GM12878 (cell line): ENCODE measurements around the gene CPEB1. TPM values are rescaled to one million over a fixed set of nuclear protein-coding genes. Genes with fewer than 3 reads are reported as not detected.
A peak's percentile ranks its signal among the peaks of the same experiment; 100 is the strongest.

ENCODE experiments used
- BACH1 ChIP-seq: fragments of 450-650 bp; IDR thresholded peaks from 2 replicates; pipeline ENCODE4 v1.6.1; 2017; ENCODE audit warnings: mild to moderate bottlenecking, borderline replicate concordance
- CBFB ChIP-seq: IDR thresholded peaks from 2 replicates; pipeline ENCODE4 v1.6.1; 2016; ENCODE audit warnings: antibody characterized with exemption, low read depth
- CHD4 ChIP-seq: fragments of 200-600 bp; sonication (generic); IDR thresholded peaks from 2 replicates; pipeline ENCODE4 v1.6.1; 2016; ENCODE audit warnings: mild to moderate bottlenecking
- CREM ChIP-seq: IDR thresholded peaks from 2 replicates; pipeline ENCODE4 v1.6.1; 2014; ENCODE audit warnings: antibody characterized with exemption, low read depth
- DPF2 ChIP-seq: fragments of 450-650 bp; IDR thresholded peaks from 2 replicates; pipeline ENCODE4 v1.6.1; 2017; ENCODE audit warnings: mild to moderate bottlenecking
- EZH2 ChIP-seq: IDR thresholded peaks from 2 replicates; pipeline ENCODE4 v1.6.1; 2012; ENCODE audit warnings: low read depth, mild to moderate bottlenecking, control low read depth, inconsistent platforms, low read length, borderline replicate concordance; ENCODE audit not compliant: control insufficient read depth
- JUND ChIP-seq: IDR thresholded peaks from 2 replicates; pipeline ENCODE4 v1.6.1; 2012; ENCODE audit warnings: low read depth, mild to moderate bottlenecking, low read length, improper control_type of control experiment, moderate library complexity
- MEF2A ChIP-seq: IDR thresholded peaks from 2 replicates; pipeline ENCODE4 v1.6.1; 2011; ENCODE audit warnings: low read depth, mild to moderate bottlenecking, low read length, moderate library complexity; ENCODE audit not compliant: insufficient read depth
- MTA3 ChIP-seq: IDR thresholded peaks from 2 replicates; pipeline ENCODE4 v1.6.1; 2012; ENCODE audit warnings: low read length, inconsistent platforms, borderline replicate concordance
- MYC ChIP-seq: IDR thresholded peaks from 2 replicates; pipeline ENCODE4 v1.6.1; 2011; ENCODE audit warnings: mild to moderate bottlenecking, low read length, moderate library complexity, inconsistent platforms; ENCODE audit not compliant: insufficient read depth, insufficient replicate concordance, insufficient read length, severe bottlenecking
- NFIC ChIP-seq: IDR thresholded peaks from 2 replicates; pipeline ENCODE4 v1.6.1; 2012; ENCODE audit warnings: low read depth, mild to moderate bottlenecking, inconsistent platforms, low read length, moderate library complexity
- NR2C2 ChIP-seq: IDR thresholded peaks from 2 replicates; pipeline ENCODE4 v1.6.1; 2011; ENCODE audit warnings: borderline replicate concordance, low read depth; ENCODE audit not compliant: control insufficient read depth, insufficient read length
- PAX5 ChIP-seq: IDR thresholded peaks from 2 replicates; pipeline ENCODE4 v1.6.1; 2011; ENCODE audit warnings: low read depth, low read length, borderline replicate concordance
- SIN3A ChIP-seq: IDR thresholded peaks from 2 replicates; pipeline ENCODE4 v1.6.1; 2012; ENCODE audit warnings: low read depth, low read length, improper control_type of control experiment
- SMAD1 ChIP-seq: fragments of 450-650 bp; IDR thresholded peaks from 2 replicates; pipeline ENCODE4 v1.6.1; 2018; ENCODE audit warnings: mild to moderate bottlenecking, low read depth; ENCODE audit not compliant: partially characterized antibody
- SMC3 ChIP-seq: IDR thresholded peaks from 2 replicates; pipeline ENCODE4 v1.6.1; 2011; ENCODE audit warnings: low read length, improper control_type of control experiment, borderline replicate concordance
- SREBF2 ChIP-seq: IDR thresholded peaks from 2 replicates; pipeline ENCODE4 v1.6.1; 2012; ENCODE audit warnings: mild to moderate bottlenecking, low read length
- STAT1 ChIP-seq: fragments of 450-650 bp; conservative IDR thresholded peaks from 2 replicates; pipeline ENCODE4 v1.6.1; 2014; ENCODE audit warnings: antibody characterized with exemption, mild to moderate bottlenecking
- ZNF207 ChIP-seq: fragments of 450-650 bp; IDR thresholded peaks from 2 replicates; pipeline ENCODE4 v1.6.1; 2014; ENCODE audit warnings: antibody characterized with exemption, mild to moderate bottlenecking, borderline replicate concordance
- ZSCAN29 ChIP-seq: fragments of 450-650 bp; IDR thresholded peaks from 2 replicates; pipeline ENCODE4 v1.6.1; 2017; ENCODE audit warnings: mild to moderate bottlenecking, moderate library complexity
- polyA plus RNA-seq, 11 experiments: library from polyadenylated mRNA; depleted of rRNA in 4 of 11; unstranded in 6 of 11; stranded (reverse) in 5 of 11; fragments of >200 nt; fragmentation: Nextera tagmentation in 4 of 11; fragmentation: Illumina TruSeq in 1 of 11; extraction: Ambion mirVana in 4 of 11; extraction: Trizol in 1 of 11; gene quantifications; 1 replicate in 1 of 11; 2 replicates in 10 of 11; pipeline versions ENCODE4 v1.2.1 to v1.2.3, GENCODE V29; 2011 to 2016; ENCODE audit warnings: inconsistent platforms in 2 of 11, missing spikeins in 2 of 11, low read depth in 1 of 11
- total RNA-seq, 4 experiments: library from RNA; depleted of rRNA in 3 of 4; stranded (reverse); fragments of >200 nt in 3 of 4; fragmentation: Illumina TruSeq in 1 of 4; extraction: Trizol in 1 of 4; gene quantifications; 2 replicates each; pipeline versions ENCODE4 v1.2.1 to v1.2.3, GENCODE V29; 2013 to 2021
- TF ChIP-seq, protein P1 (sequence below): IDR thresholded peaks from 2 replicates; pipeline ENCODE4 v1.6.1; 2011; ENCODE audit warnings: low read depth, low read length, improper control_type of control experiment, borderline replicate concordance
- TF ChIP-seq, protein P2 (sequence below): IDR thresholded peaks from 2 replicates; pipeline ENCODE4 v1.6.1; 2012; ENCODE audit warnings: low read length, inconsistent platforms
- TF ChIP-seq, protein P3 (sequence below): fragments of 450-650 bp; formaldehyde crosslinking; IDR thresholded peaks from 2 replicates; pipeline ENCODE4 v1.4.0; 2020; ENCODE audit warnings: mild to moderate bottlenecking, moderate library complexity
- TF ChIP-seq, protein P4 (sequence below): fragments of 450-650 bp; IDR thresholded peaks from 2 replicates; pipeline ENCODE4 v1.6.1; 2016; ENCODE audit warnings: mild to moderate bottlenecking

The CPEB1 gene
- total and polyA plus RNA-seq, 10 of the 15 experiments (the other 5 are each of a cell fraction or from before 2014, with no cell fraction given), result 0.05 to 1.1 (median 0.46) TPM

DNA sequence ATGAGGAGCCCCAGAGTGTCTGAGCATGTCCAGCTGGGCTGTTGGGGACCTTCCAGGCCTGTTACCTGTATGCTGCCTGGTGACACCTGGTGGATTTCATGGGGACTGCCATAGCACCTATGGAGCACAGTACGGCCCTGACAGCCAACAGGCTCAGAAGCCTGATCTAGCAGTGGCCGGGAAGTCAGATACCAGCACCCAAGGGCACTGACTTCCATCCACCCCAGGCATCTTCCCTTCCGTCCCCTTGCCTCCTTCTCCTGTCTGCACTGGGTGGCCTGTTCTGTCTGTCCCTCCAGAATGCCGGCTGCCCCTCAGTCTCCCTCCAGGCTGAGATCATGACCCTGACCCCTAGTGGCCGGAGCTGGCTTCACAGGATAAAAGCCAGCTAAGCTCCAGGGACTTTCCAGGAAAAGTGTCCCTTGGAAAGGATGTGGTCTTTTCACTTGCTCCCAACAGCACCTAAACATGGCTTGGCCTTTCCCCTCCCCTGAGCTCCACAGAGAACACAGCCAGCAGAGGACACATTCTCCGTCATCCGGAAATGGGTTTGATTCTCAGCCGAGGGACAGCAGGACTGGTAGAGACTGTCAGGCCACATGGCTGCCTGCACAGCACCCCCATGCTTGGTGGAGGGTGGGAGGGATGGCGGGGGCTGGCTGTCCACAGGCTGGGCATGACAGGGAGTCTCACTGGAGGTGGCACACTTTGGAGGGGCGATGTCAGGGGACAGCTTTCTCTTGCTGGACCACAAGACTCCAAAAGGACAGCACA, 116.4 kb downstream of the CPEB1 start (continued):
- TF ChIP-seq MEF2A (no peak), MTA3 (no peak), ZSCAN29 (no peak), NFIC (no peak), ZNF207 (no peak), JUND (no peak), CBFB (no peak), MYC (no peak), BACH1 (no peak), STAT1 (no peak), DPF2 (0 out of 2 replicates have a peak, but pooled peaks have one; percentile 34), CHD4 (no peak), EZH2 (no peak), CREM (no peak; the same call in 1 of the 2 replicates), PAX5 (no peak), SMAD1 (no peak), NR2C2 (no peak), SIN3A (no peak), SREBF2 (no peak), SMC3 (0 out of 2 replicates have a peak, but pooled peaks have one; percentile 8)
- TF ChIP-seq, protein P1, sequence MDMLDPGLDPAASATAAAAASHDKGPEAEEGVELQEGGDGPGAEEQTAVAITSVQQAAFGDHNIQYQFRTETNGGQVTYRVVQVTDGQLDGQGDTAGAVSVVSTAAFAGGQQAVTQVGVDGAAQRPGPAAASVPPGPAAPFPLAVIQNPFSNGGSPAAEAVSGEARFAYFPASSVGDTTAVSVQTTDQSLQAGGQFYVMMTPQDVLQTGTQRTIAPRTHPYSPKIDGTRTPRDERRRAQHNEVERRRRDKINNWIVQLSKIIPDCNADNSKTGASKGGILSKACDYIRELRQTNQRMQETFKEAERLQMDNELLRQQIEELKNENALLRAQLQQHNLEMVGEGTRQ, result no peak
- TF ChIP-seq, protein P2, sequence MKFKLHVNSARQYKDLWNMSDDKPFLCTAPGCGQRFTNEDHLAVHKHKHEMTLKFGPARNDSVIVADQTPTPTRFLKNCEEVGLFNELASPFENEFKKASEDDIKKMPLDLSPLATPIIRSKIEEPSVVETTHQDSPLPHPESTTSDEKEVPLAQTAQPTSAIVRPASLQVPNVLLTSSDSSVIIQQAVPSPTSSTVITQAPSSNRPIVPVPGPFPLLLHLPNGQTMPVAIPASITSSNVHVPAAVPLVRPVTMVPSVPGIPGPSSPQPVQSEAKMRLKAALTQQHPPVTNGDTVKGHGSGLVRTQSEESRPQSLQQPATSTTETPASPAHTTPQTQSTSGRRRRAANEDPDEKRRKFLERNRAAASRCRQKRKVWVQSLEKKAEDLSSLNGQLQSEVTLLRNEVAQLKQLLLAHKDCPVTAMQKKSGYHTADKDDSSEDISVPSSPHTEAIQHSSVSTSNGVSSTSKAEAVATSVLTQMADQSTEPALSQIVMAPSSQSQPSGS, result no peak
- TF ChIP-seq, protein P3, sequence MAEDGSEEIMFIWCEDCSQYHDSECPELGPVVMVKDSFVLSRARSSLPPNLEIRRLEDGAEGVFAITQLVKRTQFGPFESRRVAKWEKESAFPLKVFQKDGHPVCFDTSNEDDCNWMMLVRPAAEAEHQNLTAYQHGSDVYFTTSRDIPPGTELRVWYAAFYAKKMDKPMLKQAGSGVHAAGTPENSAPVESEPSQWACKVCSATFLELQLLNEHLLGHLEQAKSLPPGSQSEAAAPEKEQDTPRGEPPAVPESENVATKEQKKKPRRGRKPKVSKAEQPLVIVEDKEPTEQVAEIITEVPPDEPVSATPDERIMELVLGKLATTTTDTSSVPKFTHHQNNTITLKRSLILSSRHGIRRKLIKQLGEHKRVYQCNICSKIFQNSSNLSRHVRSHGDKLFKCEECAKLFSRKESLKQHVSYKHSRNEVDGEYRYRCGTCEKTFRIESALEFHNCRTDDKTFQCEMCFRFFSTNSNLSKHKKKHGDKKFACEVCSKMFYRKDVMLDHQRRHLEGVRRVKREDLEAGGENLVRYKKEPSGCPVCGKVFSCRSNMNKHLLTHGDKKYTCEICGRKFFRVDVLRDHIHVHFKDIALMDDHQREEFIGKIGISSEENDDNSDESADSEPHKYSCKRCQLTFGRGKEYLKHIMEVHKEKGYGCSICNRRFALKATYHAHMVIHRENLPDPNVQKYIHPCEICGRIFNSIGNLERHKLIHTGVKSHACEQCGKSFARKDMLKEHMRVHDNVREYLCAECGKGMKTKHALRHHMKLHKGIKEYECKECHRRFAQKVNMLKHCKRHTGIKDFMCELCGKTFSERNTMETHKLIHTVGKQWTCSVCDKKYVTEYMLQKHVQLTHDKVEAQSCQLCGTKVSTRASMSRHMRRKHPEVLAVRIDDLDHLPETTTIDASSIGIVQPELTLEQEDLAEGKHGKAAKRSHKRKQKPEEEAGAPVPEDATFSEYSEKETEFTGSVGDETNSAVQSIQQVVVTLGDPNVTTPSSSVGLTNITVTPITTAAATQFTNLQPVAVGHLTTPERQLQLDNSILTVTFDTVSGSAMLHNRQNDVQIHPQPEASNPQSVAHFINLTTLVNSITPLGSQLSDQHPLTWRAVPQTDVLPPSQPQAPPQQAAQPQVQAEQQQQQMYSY (CRISPR knock-in tag), result no peak
- TF ChIP-seq, protein P4, sequence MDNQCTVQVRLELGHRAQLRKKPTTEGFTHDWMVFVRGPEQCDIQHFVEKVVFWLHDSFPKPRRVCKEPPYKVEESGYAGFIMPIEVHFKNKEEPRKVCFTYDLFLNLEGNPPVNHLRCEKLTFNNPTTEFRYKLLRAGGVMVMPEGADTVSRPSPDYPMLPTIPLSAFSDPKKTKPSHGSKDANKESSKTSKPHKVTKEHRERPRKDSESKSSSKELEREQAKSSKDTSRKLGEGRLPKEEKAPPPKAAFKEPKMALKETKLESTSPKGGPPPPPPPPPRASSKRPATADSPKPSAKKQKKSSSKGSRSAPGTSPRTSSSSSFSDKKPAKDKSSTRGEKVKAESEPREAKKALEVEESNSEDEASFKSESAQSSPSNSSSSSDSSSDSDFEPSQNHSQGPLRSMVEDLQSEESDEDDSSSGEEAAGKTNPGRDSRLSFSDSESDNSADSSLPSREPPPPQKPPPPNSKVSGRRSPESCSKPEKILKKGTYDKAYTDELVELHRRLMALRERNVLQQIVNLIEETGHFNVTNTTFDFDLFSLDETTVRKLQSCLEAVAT, result no peak
